ENCODE data around the gene CYSRT1.

DNA sequence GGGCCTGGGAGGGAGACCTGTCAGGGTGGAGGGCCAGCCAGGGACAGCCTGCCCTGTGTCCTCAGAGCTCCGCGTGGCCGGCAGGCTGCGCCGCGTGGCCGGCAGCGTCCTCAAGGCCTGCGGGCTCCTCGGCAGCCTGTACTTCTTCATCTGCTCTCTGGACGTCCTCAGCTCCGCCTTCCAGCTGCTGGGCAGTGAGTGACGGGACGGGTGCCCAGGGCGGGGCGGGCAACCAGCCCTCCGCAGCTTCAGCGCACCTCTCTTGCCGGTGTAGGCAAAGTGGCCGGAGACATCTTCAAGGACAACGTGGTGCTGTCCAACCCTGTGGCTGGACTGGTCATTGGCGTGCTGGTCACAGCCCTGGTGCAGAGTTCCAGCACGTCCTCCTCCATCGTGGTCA, 7.5 kb downstream of the CYSRT1 start:
- TF ChIP-seq, protein P1, sequence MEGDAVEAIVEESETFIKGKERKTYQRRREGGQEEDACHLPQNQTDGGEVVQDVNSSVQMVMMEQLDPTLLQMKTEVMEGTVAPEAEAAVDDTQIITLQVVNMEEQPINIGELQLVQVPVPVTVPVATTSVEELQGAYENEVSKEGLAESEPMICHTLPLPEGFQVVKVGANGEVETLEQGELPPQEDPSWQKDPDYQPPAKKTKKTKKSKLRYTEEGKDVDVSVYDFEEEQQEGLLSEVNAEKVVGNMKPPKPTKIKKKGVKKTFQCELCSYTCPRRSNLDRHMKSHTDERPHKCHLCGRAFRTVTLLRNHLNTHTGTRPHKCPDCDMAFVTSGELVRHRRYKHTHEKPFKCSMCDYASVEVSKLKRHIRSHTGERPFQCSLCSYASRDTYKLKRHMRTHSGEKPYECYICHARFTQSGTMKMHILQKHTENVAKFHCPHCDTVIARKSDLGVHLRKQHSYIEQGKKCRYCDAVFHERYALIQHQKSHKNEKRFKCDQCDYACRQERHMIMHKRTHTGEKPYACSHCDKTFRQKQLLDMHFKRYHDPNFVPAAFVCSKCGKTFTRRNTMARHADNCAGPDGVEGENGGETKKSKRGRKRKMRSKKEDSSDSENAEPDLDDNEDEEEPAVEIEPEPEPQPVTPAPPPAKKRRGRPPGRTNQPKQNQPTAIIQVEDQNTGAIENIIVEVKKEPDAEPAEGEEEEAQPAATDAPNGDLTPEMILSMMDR (IDR thresholded peaks at IDR 0.05) = no peak
- TF ChIP-seq POLR2A (IDR thresholded peaks at IDR 0.05) (no peak), POLR2AphosphoS5 (IDR thresholded peaks at IDR 0.05) (no peak)
